Esophagus squamous epithelium (tissue), 4 donors: ENCODE data around the gene INA.

Source experiments
- POLR2A ChIP-seq, 4 donors: fragments of 450-650 bp; IDR thresholded peaks; one replicate each; pipeline ENCODE4 v1.6.1; 2017; ENCODE audit warnings: antibody characterized with exemption in 4 of 4, mild to moderate bottlenecking in 4 of 4, moderate library complexity in 3 of 4
- TF ChIP-seq, protein P1 (sequence below), 6 experiments: fragments of 450-650 bp in 4 of 6; fragments of 200-600 bp in 2 of 6; sonication (generic) in 2 of 6; IDR thresholded peaks; one replicate each; pipeline ENCODE4 v1.5.1; 2016 to 2019; ENCODE audit warnings: antibody characterized with exemption in 6 of 6, mild to moderate bottlenecking in 4 of 6, moderate library complexity in 4 of 6

DNA sequence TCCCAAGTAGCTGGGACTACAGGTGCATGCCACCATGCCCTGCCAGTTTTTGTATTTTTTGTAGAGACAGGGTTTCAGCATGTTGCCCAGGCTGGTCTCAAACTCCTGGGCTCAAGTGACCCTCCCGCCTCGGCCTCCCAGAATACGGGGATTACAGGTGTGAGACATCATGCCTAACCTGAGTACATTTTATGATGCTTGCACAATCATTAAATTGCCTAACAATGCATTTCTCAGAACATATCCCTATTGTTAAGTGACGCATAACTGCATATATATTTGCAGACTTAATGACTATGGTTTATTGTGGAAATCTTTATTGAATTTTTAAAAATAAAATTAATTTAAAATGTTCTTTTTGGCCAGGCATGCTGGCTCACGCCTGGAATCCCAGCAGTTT lies 30.7 kb downstream of the INA start:
- TF ChIP-seq, protein P1, sequence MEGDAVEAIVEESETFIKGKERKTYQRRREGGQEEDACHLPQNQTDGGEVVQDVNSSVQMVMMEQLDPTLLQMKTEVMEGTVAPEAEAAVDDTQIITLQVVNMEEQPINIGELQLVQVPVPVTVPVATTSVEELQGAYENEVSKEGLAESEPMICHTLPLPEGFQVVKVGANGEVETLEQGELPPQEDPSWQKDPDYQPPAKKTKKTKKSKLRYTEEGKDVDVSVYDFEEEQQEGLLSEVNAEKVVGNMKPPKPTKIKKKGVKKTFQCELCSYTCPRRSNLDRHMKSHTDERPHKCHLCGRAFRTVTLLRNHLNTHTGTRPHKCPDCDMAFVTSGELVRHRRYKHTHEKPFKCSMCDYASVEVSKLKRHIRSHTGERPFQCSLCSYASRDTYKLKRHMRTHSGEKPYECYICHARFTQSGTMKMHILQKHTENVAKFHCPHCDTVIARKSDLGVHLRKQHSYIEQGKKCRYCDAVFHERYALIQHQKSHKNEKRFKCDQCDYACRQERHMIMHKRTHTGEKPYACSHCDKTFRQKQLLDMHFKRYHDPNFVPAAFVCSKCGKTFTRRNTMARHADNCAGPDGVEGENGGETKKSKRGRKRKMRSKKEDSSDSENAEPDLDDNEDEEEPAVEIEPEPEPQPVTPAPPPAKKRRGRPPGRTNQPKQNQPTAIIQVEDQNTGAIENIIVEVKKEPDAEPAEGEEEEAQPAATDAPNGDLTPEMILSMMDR (IDR thresholded peaks at IDR 0.05) = no peak
- TF ChIP-seq POLR2A (IDR thresholded peaks at IDR 0.05) = no peak
